IMR-90 (cell line): ENCODE results near the gene TRMT10B. TPM values are rescaled to one million over a fixed set of nuclear protein-coding genes. Genes with fewer than 3 reads are reported as not detected.
A peak's percentile ranks its signal among the peaks of the same experiment; 100 is the strongest.

Experiments
- ATAC-seq: fragments of 200-7000 bp; cut with Tn5 transposase; 2 replicates; pipeline ENCODE4 v1.9.1; 2020; ENCODE audit warnings: low read depth, mild to moderate bottlenecking, moderate library complexity
- BruUV-seq: library from RNA; stranded (reverse); fragments of 400-500 nt; replicated peaks from 2 replicates; lab custom pipeline; 2021; lab: Mats Ljungman, UMichigan
- CTCF ChIA-PET: fragments of 300-600 bp; formaldehyde crosslinking; extraction: SDS; loops from one replicate; lab custom pipeline; 2021; ENCODE audit warnings: antibody characterized with exemption; lab: Yijun Ruan, JAX
- POLR2A ChIA-PET: fragments of 300-600 bp; sonication (Branson Sonifier 250); formaldehyde crosslinking; loops from one replicate; lab custom pipeline; 2022; ENCODE audit warnings: antibody characterized with exemption; ENCODE audit not compliant: unreplicated experiment; lab: Charles Lee
- DNase-seq: peaks from one replicate; pipeline ENCODE4 v3.0.0; 2013
- H2AFZ ChIP-seq: replicated peaks from 2 replicates; pipeline ENCODE3; 2013; ENCODE audit warnings: low read length, mild to moderate bottlenecking; ENCODE audit not compliant: poor library complexity
- H2AK5ac ChIP-seq: 2 replicates; pipeline ENCODE4 v1.6.1; 2013; ENCODE audit warnings: low read depth, low read length, inconsistent platforms
- H2AK9ac ChIP-seq: replicated peaks from 2 replicates; pipeline ENCODE3; 2013; ENCODE audit warnings: mild to moderate bottlenecking, low read depth, low read length, moderate library complexity; ENCODE audit not compliant: poor library complexity
- H2BK120ac ChIP-seq: 2 replicates; pipeline ENCODE4 v1.6.1; 2013; ENCODE audit warnings: low read depth, low read length, inconsistent platforms
- H2BK15ac ChIP-seq: 3 replicates; pipeline ENCODE4 v1.6.1; 2013; ENCODE audit warnings: low read depth, low read length, inconsistent platforms
- H2BK20ac ChIP-seq: 2 replicates; pipeline ENCODE4 v1.6.1; 2013; ENCODE audit warnings: low read depth, mild to moderate bottlenecking, inconsistent platforms, low read length, moderate library complexity
- H2BK5ac ChIP-seq: 2 replicates; pipeline ENCODE4 v1.6.1; 2013; ENCODE audit warnings: mild to moderate bottlenecking, low read depth, low read length, inconsistent platforms; ENCODE audit not compliant: poor library complexity, severe bottlenecking
- H3K14ac ChIP-seq: replicated peaks from 2 replicates; pipeline ENCODE4 v1.6.1; 2013; ENCODE audit warnings: low read depth, low read length, inconsistent platforms
- H3K18ac ChIP-seq: 2 replicates; pipeline ENCODE4 v1.6.1; 2013; ENCODE audit warnings: low read depth, low read length, control low read depth
- H3K23ac ChIP-seq: 2 replicates; pipeline ENCODE4 v1.6.1; 2013; ENCODE audit warnings: low read depth, low read length, inconsistent platforms
- H3K27ac ChIP-seq: 2 replicates; pipeline ENCODE4 v1.5.1; 2013; ENCODE audit warnings: mild to moderate bottlenecking, control low read depth, low read length; ENCODE audit not compliant: insufficient read depth
- H3K27me3 ChIP-seq: 2 replicates; pipeline ENCODE4 v1.6.1; 2013; ENCODE audit warnings: low read length; ENCODE audit not compliant: control insufficient read depth, insufficient read depth
- H3K36me3 ChIP-seq: 2 replicates; pipeline ENCODE4 v1.6.1; 2013; ENCODE audit warnings: low read length, mixed read lengths; ENCODE audit not compliant: control insufficient read depth, insufficient read depth
- H3K4ac ChIP-seq: 2 replicates; pipeline ENCODE4 v1.6.1; 2013; ENCODE audit warnings: low read depth, low read length, inconsistent platforms
- H3K4me1 ChIP-seq: 2 replicates; pipeline ENCODE4 v1.6.1; 2013; ENCODE audit warnings: low read length, mixed read lengths; ENCODE audit not compliant: control insufficient read depth, insufficient read depth
- H3K4me2 ChIP-seq: 2 replicates; pipeline ENCODE4 v1.6.1; 2013; ENCODE audit warnings: low read depth, mild to moderate bottlenecking, control low read depth, low read length, moderate library complexity
- H3K4me3 ChIP-seq: 2 replicates; pipeline ENCODE4 v1.5.1; 2013; ENCODE audit warnings: low read depth, mild to moderate bottlenecking, control low read depth, low read length, moderate library complexity; ENCODE audit not compliant: insufficient read depth
- H3K56ac ChIP-seq: 2 replicates; pipeline ENCODE4 v1.6.1; 2013; ENCODE audit warnings: low read length, inconsistent platforms; ENCODE audit not compliant: insufficient read depth; ENCODE audit errors: extremely low read depth
- H3K79me1 ChIP-seq, 2 experiments: 2 replicates each; pipeline ENCODE4 v1.6.1; 2013; ENCODE audit warnings: low read length in 2 of 2, inconsistent platforms in 1 of 2, low read depth in 1 of 2
- H3K9ac ChIP-seq: 2 replicates; pipeline ENCODE4 v1.6.1; 2013; ENCODE audit warnings: low read depth, low read length, control low read depth
- H3K9me1 ChIP-seq: 2 replicates; pipeline ENCODE4 v1.6.1; 2013; ENCODE audit warnings: low read length, inconsistent platforms; ENCODE audit not compliant: insufficient read depth
- H3K9me3 ChIP-seq: 2 replicates; pipeline ENCODE4 v1.6.1; 2013; ENCODE audit warnings: low read length; ENCODE audit not compliant: control insufficient read depth, insufficient read depth
- H4K20me1 ChIP-seq: 2 replicates; pipeline ENCODE4 v1.6.1; 2013; ENCODE audit warnings: low read length, inconsistent platforms; ENCODE audit not compliant: insufficient read depth
- H4K5ac ChIP-seq: 2 replicates; pipeline ENCODE4 v1.6.1; 2013; ENCODE audit warnings: mild to moderate bottlenecking, low read depth, low read length, control low read depth
- H4K8ac ChIP-seq, 2 experiments: 2 replicates each; pipeline ENCODE4 v1.6.1; 2013; ENCODE audit warnings: low read depth in 2 of 2, low read length in 2 of 2, control low read depth in 1 of 2, inconsistent platforms in 1 of 2
- H4K91ac ChIP-seq: 2 replicates; pipeline ENCODE4 v1.6.1; 2013; ENCODE audit warnings: low read depth, low read length, inconsistent platforms; ENCODE audit not compliant: insufficient read depth
- CEBPB ChIP-seq: IDR thresholded peaks from 2 replicates; pipeline ENCODE4 v1.6.1; 2012; ENCODE audit warnings: low read depth, low read length, improper control_type of control experiment
- MXI1 ChIP-seq: IDR thresholded peaks from 2 replicates; pipeline ENCODE4 v1.6.1; 2012; ENCODE audit warnings: low read depth, mild to moderate bottlenecking, low read length, moderate library complexity, borderline replicate concordance
- WGBS, 2 experiments: methylation state at CpG; one replicate each; pipeline versions ENCODE4 v1.1.5 to v1.1.7; 2013; ENCODE audit warnings: missing lambda C conversion rate in 2 of 2; ENCODE audit not compliant: insufficient read length in 1 of 2; ENCODE audit errors: extremely low coverage in 2 of 2; 5-methylcytosine and 5-hydroxymethylcytosine counted together
- dilution Hi-C: fragments of 300-500 bp; cut with HindIII; formaldehyde crosslinking; loops from one replicate; pipeline ENCODE4 v1.14.3; 2018; ENCODE audit warnings: low sequenced_read_pairs; ENCODE audit not compliant: unreplicated experiment
- in situ Hi-C: fragments of 300-500 bp; cut with MboI; formaldehyde crosslinking; loops from 3 replicates; pipeline ENCODE4 v1.14.3; 2019; ENCODE audit warnings: low sequenced_read_pairs, inconsistent platforms, mixed read lengths
- intact Hi-C: fragments of 100-400 bp; cut with micrococcal nuclease; formaldehyde crosslinking; loops from 2 replicates; pipeline ENCODE4 v1.10.0; 2022
- polyA plus RNA-seq, 3 experiments: library from polyadenylated mRNA; depleted of rRNA; stranded (reverse); fragments of >200 nt; gene quantifications; 2 replicates each; pipeline ENCODE4 v1.2.3, GENCODE V29; 2012; ENCODE audit warnings: low replicate concordance in 1 of 3
- total RNA-seq: library from RNA; depleted of rRNA; stranded (reverse); fragments of >200 nt; gene quantifications from 2 replicates; pipeline ENCODE4 v1.2.3, GENCODE V29; 2012

TRMT10B gene
- total and polyA plus RNA-seq, 2 of the 4 experiments (the other 2 are of a cell fraction): 2.3 to 4.5 TPM

DNA sequence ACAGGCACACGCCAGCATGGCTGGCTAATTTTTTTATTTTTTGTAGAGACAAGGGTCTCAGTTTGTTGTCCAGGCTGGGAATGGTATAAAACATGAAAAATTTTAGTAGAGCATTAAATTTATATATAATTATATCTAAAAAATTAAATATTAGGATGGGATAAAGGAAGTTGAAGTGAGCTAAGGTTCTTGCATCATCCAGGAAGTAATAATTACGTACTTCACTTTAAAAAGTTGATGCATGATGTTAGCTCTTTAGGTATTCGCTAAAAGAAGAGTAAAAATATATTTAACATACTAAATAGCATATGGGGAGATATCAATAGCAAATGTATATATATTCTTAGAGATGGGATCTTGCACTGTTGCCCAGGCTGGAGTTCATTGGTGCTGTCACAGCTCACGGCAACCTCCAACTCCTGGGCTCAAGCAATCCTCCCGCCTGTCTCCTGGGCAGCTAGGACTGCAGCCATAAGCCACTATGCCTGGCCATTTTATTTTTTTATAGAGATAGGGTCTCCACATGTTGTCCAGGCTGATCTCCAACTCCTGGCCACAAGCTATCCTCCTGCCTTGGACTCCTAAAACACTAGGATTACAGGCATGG lies 59.3 kb downstream of the TRMT10B start:
- Histone ChIP-seq H2AK5ac (no peak overlapping the region), H4K20me1 (peaks cover 10% of the 10 kb centered on the region; the same call in 1 of the 2 replicates), H2BK120ac (no peak overlapping the region), H3K79me1 (peaks cover 15 to 38% of the 10 kb centered on the region in 2 experiments), H3K4me1 (no peaks in the 10 kb centered on the region), H3K27ac (no peak overlapping the region), H4K5ac (no peak overlapping the region), H3K9me1 (no peaks in the 10 kb centered on the region), H2AFZ (no peak overlapping the region), H3K9ac (no peak overlapping the region), H3K4me3 (no peak overlapping the region), H3K4ac (no peak overlapping the region), H4K8ac (no peak overlapping the region), H2BK5ac (no peak overlapping the region), H2AK9ac (no peak overlapping the region), H3K56ac (no peak overlapping the region), H3K4me2 (no peak overlapping the region), H3K23ac (no peak overlapping the region), H3K18ac (no peak overlapping the region), H4K91ac (no peak overlapping the region), H3K36me3 (peaks cover 4% of the 10 kb centered on the region), H3K9me3 (no peaks in the 10 kb centered on the region), H3K14ac (no peak overlapping the region), H3K27me3 (no peaks in the 10 kb centered on the region), H2BK20ac (no peak overlapping the region), H2BK15ac (no peak overlapping the region)
- TF ChIP-seq CEBPB (0 out of 2 replicates have a peak, but pooled peaks have one; percentile 13), MXI1 (no peak)
- ChIA-PET CTCF (interaction anchor here (0.5 to 0.7 kb wide), 3 partner anchors 13 to 332 kb away, joined by 3 to 4 read pairs (median 4); no protein-coding TSS in a partner anchor), POLR2A (no interaction called here)
- WGBS, 2 experiments: no CpG with 5 or more reads among the region's 5 CpGs
- intact Hi-C loops: no loop called here
- no TSS peak for BruUV-seq
- dilution Hi-C loops: no loop called here
- ATAC-seq (no peak), DNase-seq (no peak)
- in situ Hi-C loops: no loop called here
